HG03565 (cell line): ENCODE measurements around the gene MSI2.

Source experiments
- ATAC-seq: cut with Tn5 transposase; IDR thresholded peaks from one replicate; pipeline ENCODE4 v1.9.1; 2021; ENCODE audit warnings: mild to moderate bottlenecking, moderate library complexity; ENCODE audit not compliant: unreplicated experiment

MSI2 gene

DNA sequence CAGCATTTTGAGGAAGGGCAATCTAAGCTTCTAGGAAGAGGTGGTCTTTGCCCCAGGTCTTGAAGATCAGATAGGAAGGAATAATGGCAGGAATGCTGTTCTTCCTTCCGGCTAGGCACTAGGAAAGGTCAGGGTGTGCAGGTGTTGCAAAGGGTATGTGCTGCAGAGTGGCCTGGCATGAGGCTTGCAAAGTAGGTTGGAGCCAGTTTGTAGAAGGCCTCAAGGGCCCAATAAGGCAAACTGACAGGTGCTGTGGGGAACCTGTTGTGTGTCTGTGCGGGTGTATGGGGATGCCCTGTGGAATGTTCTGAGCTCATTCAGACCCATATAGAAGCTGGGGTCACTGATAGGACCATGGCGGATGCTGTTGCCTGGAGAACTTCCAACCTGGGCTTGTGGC is 12.7 kb downstream of the MSI2 start:
- no peak for ATAC-seq

DNA sequence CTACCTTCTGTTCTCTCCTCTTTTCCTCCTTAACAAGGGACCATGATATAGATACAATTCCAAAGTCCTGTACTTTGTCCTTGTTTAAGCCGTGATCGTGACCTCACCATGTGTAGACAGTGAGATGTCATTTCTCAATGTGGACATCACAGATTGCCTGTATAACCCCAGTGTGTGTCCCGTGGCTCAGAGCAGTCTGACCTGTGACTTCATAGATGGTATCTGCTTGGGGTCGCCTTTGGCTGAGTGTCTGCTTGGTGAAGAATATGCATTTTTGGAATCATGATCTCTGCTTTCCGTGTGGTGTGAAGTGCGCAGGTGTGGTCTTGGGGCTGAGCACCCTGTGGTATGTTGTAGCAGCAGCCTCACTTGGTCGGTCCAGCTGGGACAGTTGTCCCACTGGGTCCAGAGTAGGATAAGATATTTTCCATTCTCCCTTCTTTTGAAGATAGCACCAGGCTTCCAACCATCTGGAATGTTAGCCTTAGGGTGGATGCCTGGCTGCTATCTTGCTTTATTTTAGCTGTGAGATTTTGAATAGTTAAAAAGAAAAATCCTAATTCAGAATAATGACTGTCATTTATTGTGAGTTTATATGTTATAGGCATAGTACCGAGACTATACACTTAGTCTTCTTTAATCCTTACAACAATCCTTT is 13.4 kb downstream of the MSI2 start:
- ATAC-seq, result no peak

DNA sequence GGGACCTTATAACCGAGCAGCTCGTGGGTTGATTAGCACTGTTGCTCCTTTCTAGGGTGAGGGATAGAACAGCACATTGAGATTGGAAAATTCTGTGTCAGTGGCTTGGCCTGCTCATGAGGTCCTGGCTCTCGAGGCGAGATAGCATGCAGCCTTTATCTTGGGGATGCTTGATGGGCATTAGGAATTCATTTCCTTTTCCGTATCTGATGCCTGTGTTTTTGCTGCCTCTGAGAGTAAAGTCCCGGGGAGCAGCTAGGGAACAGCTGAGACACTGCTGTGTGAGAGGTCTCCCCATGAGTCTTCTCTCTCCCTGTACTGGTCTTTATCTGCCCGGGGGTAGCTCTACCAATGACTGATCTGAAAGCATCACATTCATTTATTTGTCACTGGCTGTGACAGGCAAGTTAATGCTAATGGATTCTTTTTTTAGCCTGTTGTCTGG is 14.5 kb downstream of the MSI2 start:
- ATAC-seq, result no peak

DNA sequence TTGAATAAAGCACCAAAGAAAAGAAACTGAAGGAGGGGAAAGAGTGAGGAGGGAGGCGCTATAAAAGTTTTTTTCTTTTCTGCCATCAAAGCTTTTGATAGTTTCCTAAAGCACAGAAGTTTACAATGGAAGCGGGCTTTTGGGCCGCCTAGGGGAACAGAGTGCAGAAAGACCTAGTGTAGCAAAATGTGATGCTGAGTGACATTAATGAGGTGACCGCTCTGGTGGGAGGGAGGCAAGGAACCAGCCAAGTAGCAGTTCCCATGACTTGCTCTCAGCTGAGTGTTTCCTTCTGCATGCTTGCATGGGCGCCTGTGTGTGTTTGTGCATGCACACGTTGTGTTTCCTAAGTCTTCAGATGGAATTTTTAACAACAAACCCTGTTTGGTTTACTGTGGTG is 15.5 kb downstream of the MSI2 start:
- ATAC-seq, result no peak

DNA sequence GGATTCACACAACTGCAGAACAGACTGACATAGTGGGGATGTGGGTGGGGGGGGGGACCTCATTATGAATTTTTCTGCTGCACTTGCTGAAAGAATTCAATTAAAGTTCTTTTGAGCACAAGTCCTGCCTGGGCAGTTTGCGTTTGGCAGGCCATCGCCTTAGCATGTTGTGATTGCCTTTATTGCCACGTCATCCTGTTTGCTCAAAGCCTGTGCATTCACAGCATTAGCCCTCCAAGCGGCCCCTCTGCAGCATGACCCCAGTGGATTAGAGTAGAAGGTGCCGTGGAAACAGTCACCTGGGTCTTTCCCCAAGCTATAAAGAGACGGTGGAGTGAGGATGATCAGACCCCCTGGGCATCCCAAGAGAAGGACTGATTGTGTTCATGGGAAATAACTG is 17.2 kb downstream of the MSI2 start:
- no peak for ATAC-seq

DNA sequence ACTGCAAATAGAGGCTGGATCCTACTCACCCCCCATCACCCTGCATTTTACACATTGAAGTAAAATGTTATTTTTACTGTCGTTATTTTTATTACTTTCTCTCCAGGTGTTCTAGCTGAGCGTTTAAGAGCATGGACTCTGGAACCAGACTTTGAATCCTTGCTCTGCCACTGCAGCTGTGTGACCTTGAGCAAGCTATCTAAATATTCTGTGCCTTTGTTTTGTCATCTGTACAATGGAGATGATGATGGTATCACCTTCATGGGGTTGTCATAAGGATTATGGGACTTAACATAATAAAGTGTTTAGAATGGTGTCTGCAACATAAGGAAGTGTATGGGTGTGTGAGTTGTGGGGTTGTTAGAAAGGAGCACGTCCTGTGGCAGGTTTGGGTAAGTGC is 17.8 kb downstream of the MSI2 start:
- no peak for ATAC-seq

DNA sequence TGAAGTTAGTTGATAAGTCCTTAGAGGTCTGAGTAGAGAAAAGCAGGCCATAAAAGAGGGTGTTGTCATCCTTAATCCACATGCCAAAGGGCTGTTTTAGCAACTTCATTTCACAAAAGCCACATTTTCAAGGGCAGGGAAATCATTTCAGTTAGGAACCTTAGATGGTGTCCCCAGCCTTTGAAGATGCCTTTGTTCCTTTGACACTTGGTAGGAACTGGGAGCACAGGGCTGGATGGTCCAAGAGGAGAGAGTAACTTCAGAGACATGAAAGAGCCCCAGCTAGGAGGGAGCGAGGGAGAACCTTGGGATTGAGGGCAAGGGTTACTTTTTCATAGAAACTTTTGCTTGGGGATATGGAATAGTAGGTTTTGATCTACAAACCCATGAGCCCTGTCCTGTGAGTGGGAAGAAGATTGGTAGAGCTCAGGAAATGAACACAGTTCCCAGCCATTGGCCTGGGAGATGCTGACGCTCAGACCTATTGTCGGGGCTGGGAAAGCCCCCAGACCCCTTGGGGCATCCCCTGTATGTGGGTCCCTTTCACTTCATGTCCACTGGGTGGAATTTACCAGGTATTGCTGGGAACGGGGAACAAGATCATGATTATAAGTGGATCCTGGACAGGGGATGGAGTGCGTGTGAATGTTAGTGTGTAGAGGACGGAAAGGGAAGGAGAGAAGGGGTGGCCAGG is 18.9 kb downstream of the MSI2 start:
- no peak for ATAC-seq

DNA sequence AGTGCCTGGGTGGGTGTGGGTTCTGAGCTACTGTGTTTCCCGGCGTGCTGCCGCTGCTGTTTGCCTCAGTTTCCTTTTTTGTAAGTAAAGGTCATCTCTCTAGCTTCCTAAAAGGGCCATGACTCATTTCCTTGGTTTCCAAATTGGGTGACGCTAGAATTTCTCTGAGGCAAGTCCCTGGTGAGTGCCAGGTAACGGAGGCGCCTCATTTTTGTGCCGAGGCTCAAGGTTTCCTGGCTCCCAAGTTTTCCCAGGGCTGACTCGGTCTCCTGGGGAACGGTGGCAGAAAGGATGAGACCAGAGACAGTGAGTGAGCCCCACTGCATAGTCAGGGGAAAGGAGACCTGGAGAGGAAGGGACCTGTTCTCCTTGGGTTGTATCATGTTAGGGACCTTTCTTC is 20.3 kb downstream of the MSI2 start:
- no peak for ATAC-seq

DNA sequence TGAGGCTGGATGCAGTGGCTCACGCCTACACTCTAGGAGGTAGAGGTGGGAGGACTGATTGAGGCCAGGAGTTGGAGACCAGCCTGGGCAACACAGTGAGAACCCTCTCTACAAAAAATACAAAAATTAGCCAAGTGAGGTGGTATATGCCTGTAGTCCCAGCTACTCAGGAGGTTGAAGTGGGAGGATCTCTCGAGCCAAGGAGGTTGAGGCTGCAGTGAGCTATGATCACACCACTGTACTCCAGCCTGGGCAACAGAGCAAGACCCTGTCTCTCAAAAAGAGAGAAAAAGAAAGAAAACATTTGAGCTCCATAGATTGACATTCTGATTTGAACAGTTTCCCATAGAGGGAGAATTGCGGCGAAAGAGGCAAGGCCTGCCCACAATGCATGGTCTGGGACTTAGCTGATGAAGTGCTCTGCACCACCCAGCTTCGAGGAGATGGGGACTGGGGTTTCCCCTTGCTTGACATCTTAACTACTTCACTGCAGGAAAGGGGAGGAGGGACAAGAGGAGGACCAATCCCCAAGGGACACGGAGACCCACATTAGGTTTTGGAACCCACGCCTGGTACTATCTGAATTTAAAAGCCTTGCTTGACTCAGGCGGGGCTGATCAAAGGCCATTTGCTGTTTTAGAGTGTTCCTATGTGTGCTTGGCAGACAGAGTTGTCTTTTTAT is 21.7 kb downstream of the MSI2 start:
- ATAC-seq, result no peak

DNA sequence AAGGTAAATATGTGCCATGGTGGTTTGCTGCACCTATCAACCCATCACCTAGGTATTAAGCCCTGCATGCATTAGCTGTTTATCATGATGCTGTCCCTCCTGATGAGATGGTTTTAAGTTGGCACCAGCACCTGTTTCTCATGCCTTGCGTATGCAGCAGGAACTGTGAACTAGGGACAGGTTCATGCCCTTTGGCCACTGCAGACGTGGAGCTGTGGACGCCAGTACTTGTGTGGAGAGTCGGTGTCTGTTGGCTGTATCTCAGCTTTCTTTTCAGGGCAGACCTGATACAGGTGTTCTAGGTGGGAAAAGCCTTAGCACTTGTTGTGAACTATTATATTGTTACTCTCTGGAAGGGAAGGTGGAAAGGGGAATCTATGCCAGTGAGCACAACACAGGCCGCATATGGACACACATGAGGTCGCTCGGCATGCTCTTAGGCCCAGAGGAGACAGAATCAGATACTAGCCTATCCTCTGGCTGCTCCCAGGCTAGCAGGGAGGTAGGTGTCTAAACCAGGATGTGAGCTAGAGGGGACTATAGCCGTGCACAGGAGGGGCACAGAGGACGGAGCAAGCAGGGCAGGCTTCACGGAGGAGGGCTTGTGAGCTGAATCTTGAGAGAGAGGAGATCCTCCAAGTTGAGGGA is 22.5 kb downstream of the MSI2 start:
- ATAC-seq, result no peak

DNA sequence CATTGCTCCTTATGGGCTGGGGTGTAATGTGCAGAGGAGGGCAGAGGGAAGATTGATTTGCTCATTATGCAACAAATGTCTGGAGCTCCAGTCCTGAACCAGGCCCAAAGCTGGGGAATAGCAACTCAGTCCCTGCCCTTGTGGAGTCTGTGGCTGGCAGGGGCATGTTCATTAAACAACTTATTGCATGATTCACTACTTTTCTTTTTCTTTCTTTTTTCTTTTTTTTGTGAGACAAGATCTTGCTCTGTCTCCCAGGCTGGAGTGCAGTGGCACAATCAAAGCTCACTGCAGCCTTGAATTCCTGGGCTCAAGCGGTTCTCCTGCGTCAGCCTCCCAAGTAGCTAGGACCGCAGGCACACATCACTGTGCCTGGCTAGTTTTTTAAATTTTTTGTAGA is 23.1 kb downstream of the MSI2 start:
- ATAC-seq, result no peak

DNA sequence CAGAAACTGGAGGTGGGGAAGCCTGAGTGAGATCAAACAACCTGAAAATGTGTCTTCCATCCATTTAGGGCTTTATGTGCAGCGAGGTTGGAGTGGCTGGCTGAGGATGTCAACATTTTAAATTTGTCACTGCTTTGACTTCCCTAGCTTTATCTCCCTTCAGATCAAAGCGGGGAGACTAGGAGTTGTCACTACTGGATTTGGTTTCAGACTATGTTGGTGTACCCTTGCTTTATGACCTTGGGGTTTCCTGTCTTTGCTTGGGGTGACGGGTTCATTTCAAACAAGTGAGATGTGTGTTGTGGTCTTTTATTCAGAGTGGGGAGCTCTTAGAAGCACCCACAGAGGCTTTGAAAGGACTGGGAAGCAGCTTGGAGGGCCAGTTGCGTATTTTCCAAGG is 25.6 kb downstream of the MSI2 start:
- no peak for ATAC-seq

DNA sequence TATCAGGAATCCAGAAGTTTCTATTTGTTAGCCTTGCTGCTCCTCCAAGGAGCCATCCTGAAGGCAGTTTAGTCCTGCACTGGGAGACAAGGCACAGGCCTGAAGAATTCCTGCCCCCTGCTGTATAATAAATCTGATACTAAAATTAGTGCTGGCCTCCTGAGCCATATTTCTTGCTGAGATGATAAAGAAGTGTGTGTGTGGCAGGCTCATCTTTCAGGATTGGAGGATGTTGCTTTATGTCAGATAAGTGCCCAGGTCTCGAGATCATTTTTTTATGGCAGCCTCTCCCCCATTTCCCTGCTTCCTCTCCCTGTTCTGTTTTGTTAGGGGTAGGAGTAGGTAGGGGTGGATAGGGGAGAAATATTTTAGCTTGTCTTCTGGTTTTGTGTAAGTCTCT is 26.0 kb downstream of the MSI2 start:
- ATAC-seq, result no peak

DNA sequence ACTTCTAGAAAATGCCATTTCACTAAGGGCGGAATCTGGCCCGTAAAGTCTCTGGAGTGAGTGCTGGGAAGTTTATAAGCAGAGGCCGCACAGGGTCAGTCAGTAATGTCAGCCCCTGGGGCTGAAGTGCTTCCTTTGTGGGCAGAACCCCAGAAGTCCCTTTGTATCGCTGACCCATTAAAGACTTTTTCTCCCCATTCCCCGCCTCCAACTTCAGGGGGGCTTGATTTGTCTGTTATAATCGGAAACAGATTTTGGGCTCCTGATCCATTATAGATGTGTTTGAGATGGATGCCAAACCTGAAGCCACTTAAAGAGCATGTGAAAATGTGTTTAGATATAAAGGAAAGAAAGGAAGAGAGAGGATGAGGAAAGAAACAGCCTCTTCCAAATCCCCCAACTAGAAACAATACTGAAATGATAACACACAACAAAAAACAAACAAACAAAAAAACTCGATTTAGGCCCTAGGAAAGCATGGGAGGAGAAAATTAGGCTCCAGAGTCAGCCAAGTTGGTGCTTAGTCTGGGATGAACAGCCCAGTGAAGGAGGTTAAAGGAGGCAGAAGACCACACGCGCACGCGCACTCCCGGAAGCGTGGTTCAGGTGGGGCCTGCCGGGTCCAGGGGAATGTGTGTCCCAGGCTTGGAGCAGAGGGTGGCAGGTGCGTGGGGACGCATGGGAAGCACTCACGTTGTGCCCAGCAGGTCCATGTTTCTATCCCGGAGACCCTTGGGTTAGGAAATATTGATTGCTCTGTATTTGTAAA is 27.1 kb downstream of the MSI2 start:
- ATAC-seq, result no peak

DNA sequence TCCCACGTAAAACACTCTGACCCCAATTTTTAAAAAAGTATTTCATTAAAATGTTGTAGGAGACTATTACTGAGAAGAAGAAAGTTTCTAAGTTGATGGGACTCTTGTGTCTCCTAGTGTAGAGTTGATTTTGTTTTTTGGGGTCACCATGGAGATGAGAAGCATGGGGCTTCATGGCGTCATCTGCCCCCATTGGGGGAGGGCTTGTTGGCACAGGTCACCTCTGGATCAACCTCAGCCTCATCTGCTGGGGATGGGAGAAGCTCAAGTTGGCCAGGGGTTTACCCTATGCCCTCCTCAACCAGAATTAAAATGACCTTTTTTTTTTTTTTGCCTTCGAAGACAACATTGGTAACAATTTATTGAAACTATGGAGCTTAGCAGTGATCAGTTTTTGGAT is 28.3 kb downstream of the MSI2 start:
- no peak for ATAC-seq

DNA sequence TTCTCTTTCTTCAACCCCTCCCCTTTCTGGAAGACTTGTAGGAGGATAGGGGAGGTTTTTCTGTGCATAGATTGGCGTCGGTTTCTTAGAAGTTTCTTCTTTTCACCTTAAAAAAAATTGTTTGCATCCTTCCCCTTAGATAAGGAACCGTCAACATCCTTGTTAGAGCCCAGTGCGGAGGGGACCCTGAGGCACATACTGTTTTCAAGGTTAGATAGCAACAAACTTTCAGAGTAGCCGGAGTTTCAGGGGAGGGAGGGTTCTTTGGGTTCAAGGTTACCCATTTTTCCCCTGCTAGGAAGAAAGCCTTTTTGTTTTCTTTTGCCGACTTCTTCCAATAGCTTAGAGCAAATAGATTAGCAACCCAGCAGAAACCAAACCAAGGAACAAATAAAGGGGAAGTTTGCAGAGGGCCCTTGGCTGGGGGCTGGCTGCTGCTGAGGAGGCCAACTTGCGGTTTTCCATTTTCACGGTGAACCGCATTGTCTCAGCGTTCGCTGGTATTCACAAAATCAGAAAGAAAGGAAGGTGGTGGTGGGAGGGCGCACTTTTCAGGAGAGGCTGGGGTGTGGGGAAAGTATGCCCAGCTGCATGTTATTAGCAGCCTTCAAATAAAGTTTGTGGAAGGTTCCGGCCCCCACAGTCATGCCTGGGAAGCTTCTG is 28.8 kb downstream of the MSI2 start:
- ATAC-seq, result no peak

DNA sequence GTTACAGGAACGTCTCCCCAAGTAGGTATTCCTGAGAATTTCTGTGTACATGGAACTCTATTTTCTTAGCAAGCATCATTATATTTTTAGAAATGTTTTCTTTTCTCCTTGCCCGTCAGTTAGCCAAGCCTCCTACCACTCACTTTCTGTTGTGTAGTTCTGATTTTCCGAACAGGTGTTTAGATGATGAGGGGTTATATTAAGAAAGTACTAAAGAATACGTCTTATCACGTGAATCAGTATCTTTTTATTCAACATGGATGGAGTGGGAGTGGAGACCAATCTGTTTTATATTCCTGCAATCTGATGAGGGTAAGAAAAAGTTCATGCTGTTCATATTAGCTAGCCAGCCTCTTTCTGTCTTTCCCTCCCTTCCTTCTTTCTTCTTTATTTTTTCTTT is 29.4 kb downstream of the MSI2 start:
- ATAC-seq, result no peak

DNA sequence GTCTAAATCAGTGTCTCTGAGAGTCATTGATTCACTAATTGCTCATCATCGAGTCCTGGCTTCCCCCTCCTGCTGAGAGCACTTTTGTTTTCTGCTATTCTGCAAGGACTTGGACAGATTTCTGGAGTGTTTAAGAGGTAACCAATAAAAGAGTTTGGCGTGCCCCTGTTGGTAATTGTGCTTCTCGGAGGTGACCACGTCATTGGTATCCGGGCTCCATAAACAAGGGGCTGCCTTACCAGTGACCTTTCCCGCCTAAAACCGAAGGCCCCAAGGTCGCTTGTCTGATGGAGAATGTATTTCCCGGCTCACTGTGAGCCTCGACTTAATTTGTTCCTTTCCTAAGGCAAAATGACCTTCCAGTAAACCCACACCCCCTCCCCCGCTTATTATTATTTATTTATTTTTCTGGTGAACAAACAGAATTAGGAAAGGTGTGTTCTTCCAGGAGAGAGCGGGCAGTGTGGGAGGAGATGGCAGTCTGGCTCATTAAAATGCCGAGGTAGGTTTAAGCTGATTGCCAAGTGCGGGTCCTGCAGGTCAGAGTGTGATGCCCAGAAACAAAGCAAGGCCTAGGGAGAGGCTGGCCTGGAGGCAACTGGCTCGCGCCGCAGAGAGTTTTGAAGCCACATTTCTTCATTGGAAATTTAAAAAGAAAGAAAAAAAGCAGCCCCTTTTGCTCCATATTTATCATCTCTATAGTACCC is 30.2 kb downstream of the MSI2 start:
- no peak for ATAC-seq

DNA sequence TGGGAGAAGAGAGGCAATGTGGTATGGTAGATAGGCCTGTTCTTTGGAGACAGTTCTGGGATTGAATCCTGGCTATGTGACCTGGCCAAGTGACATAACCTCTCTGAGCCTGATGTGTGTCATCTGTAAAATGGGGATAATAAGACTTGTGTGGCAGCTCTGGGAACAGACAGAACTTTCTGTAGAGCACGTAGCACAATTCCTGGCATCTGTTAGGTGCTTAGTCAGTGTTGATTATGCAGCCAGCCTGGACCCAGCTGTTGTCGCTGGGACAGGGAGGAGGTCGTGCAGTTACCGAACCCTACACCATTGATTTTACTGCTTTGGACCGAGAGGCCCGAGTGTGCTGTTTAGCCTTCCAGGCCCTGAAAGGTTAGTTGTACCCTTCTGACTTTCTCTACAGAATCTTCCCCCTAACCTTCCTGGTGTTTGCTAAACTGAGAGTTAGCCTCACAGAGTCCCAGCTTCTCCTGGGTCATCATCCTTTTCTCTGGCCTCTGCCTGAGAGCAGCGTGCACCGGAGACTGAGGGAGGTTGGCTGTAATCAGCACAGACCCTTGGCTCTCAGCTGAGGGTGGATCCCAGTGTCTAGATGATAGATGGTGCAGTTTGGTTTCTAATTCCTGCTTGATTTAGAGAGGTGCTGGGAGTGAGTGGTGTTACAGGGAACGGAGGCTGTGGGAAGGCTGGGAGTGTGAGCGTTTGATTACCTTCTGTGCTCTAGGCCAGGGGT is 31.9 kb downstream of the MSI2 start:
- ATAC-seq, result no peak
